22Rv1 (cell line): ENCODE results near the gene GABRA4.

Experiments
- CTCF ChIP-seq: fragments of 450-650 bp; IDR thresholded peaks from 2 replicates; pipeline ENCODE4 v1.5.1; 2017; ENCODE audit warnings: mild to moderate bottlenecking
- ZFX ChIP-seq: fragments of 450-650 bp; IDR thresholded peaks from 2 replicates; pipeline ENCODE4 v1.6.1; 2017; ENCODE audit warnings: antibody characterized with exemption, borderline replicate concordance

DNA sequence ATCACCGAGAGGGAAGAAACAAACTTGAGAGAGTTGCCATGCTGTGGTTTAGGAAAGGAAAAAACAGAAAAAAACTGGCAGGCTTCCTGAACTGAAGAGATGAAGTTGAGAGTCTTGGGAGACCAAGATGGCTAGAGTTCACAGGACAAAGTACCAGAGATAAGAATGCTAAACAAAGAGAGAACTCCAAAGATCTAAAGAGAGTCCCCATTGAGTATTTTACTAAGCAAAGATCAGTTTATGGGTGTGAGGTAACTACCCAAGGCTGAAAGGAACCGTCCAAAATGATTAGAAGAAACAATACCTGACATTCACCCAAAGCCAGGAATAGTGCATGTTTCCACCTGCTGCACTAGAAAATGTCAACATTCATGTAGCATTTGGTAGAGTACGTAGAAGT lies 62.5 kb downstream of the GABRA4 start:
- TF ChIP-seq CTCF (no peak), ZFX (no peak)
